ENCODE measurements around the gene TIGD7.
A peak's percentile ranks its signal among the peaks of the same experiment; 100 is the strongest.

TIGD7 gene

GRCh38 chr16:3305109-3306068 lies at the start of gene TIGD7, which contains the start of gene ZNF75A:
Gene TIGD7 (minus strand): TSS chr16:3305430. CDS start chr16:3300614, 4,816 bp downstream.
Gene ZNF75A (plus strand): TSS chr16:3305497. CDS start chr16:3308429, 2,932 bp downstream.
- peak; percentile 50 for DNase-seq (ENCODE audit: low read depth, low spot score)

- DNase-seq (ENCODE audit: low read depth, low spot score), result no peak
These were observed 43.9 kb upstream of the TIGD7 start for GRCh38 chr16:3349175-3349574.

- no peak for DNase-seq (ENCODE audit: low read depth, low spot score)
These were observed 43.4 kb upstream of the TIGD7 start for GRCh38 chr16:3348547-3349167.

GRCh38 chr16:3347586-3347985 lies 42.4 kb upstream of the TIGD7 start:
- DNase-seq (ENCODE audit: low read depth, low spot score), result no peak

GRCh38 chr16:3346041-3346440 lies 40.8 kb upstream of the TIGD7 start:
- DNase-seq (ENCODE audit: low read depth, low spot score), result no peak

- no peak for DNase-seq (ENCODE audit: low read depth, low spot score)
These were observed 23.4 kb upstream of the TIGD7 start for GRCh38 chr16:3328643-3329042.

- DNase-seq (ENCODE audit: low read depth, low spot score), result no peak
These were observed 22.9 kb upstream of the TIGD7 start for GRCh38 chr16:3328104-3328503.

GRCh38 chr16:3327514-3327913 lies 22.3 kb upstream of the TIGD7 start:
- no peak for DNase-seq (ENCODE audit: low read depth, low spot score)

GRCh38 chr16:3321816-3322215 lies 16.6 kb upstream of the TIGD7 start:
- DNase-seq (ENCODE audit: low read depth, low spot score), result no peak

GRCh38 chr16:3317315-3317999 lies 12.2 kb upstream of the TIGD7 start:
- no peak for DNase-seq (ENCODE audit: low read depth, low spot score)

- no peak for DNase-seq (ENCODE audit: low read depth, low spot score)
These were observed 6.3 kb upstream of the TIGD7 start for GRCh38 chr16:3311496-3311895.

- no peak for DNase-seq (ENCODE audit: low read depth, low spot score)
These were observed 848 bp upstream of the TIGD7 start for GRCh38 chr16:3306078-3306477.

- no peak for DNase-seq (ENCODE audit: low read depth, low spot score)
These were observed 860 bp downstream of the TIGD7 start for GRCh38 chr16:3304370-3304769.

GRCh38 chr16:3295783-3296182 lies 9.4 kb downstream of the TIGD7 start:
- no peak for DNase-seq (ENCODE audit: low read depth, low spot score)

GRCh38 chr16:3295209-3295608 lies 10.0 kb downstream of the TIGD7 start:
- DNase-seq (ENCODE audit: low read depth, low spot score), result no peak

GRCh38 chr16:3292604-3293003 lies 12.6 kb downstream of the TIGD7 start:
- no peak for DNase-seq (ENCODE audit: low read depth, low spot score)

- DNase-seq (ENCODE audit: low read depth, low spot score), result no peak
These were observed 15.1 kb downstream of the TIGD7 start for GRCh38 chr16:3289998-3290673.

GRCh38 chr16:3285131-3285530 lies 20.1 kb downstream of the TIGD7 start:
- DNase-seq (ENCODE audit: low read depth, low spot score), result no peak

GRCh38 chr16:3283543-3284447 lies 21.4 kb downstream of the TIGD7 start:
- DNase-seq (ENCODE audit: low read depth, low spot score), result no peak

GRCh38 chr16:3282730-3283542 lies 22.3 kb downstream of the TIGD7 start, which contains the start of gene ZNF263:
Gene ZNF263 (plus strand): TSS chr16:3283491. CDS start chr16:3283819, 328 bp downstream.
- peak; percentile 94 for DNase-seq (ENCODE audit: low read depth, low spot score)

Data from smooth muscle cell of the brain vasculature (primary cell).